ENCODE measurements around the gene GAK.

DNA sequence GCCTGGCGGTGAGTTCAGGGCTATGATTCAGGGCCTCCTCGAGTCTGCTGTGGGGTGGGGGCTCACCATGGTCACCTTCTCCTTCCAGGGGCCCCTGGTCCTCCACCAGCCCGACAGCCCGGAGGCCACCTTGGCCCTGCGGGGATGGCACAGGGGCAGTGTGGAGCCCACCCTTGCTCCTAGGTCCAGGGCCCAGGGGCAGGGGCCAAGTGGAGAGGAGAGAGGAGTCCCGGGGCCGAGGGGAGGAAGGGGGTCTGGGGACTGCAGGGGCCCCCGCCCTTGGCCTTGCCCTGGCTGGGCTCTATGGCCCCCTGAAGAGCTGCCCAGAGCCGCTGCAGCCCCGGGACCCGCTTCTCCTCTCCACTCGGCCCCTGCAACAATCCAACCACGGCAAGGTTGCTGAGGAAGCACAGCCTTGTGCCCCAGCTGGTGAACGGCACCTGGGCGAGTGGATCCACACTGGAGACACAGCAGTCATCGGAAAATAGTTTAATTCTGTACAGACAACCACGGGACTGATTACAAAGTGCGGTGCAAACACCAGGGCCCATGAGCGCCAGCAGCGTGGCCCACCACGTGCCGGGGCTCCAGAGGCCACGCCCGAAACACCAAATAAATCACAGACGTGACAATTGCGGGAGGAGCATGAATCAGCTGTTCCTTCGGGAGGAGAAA, 83.2 kb downstream of the GAK start:
- TF ChIP-seq, protein P1, sequence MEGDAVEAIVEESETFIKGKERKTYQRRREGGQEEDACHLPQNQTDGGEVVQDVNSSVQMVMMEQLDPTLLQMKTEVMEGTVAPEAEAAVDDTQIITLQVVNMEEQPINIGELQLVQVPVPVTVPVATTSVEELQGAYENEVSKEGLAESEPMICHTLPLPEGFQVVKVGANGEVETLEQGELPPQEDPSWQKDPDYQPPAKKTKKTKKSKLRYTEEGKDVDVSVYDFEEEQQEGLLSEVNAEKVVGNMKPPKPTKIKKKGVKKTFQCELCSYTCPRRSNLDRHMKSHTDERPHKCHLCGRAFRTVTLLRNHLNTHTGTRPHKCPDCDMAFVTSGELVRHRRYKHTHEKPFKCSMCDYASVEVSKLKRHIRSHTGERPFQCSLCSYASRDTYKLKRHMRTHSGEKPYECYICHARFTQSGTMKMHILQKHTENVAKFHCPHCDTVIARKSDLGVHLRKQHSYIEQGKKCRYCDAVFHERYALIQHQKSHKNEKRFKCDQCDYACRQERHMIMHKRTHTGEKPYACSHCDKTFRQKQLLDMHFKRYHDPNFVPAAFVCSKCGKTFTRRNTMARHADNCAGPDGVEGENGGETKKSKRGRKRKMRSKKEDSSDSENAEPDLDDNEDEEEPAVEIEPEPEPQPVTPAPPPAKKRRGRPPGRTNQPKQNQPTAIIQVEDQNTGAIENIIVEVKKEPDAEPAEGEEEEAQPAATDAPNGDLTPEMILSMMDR (IDR thresholded peaks at IDR 0.05; ENCODE audit: insufficient read depth, low read depth, low read length), result no peak
- no peak for TF ChIP-seq EZH2 (IDR thresholded peaks at IDR 0.05; ENCODE audit: insufficient read depth, low read length)

All from astrocyte (in vitro differentiated cells and primary cell).